Measurements from ENCODE around the gene CAMK1G. TPM values are rescaled to one million over a fixed set of nuclear protein-coding genes. Genes with fewer than 3 reads are reported as not detected.

Gene CAMK1G
- total and polyA plus RNA-seq, 2 experiments from 2014 or later: 0.11 TPM; not detected in 1

DNA sequence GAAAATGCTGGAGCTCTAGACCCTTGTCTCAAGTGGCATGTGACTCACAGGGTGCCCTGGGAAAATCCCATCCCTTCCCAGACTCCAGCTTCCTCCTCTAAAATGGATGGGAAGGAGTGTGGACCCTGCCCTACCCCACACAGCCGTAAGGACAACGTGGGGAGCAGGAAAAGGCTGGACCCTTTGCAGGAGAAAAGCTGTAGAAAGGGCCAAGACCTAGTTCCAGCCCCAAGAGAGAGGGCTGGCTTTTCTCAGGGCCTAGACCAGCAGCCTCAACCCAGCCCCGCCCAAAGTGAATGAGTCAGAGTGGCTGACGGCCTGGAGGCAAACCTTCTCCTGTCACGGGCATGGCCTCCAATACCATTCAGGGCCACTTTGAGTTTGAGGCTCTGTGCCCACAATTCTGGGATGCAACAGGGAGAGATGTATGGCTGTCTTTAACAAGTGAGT lies 67.6 kb downstream of the CAMK1G start:
- Histone ChIP-seq H2AFZ (peak overlapping the region; percentile 73), H3K4me1 (ENCODE audit: insufficient read depth) (peaks cover 34% of the 10 kb centered on the region), H3F3A (ENCODE audit: insufficient read depth) (peaks cover 20% of the 10 kb centered on the region), H3K9me2 (ENCODE audit: insufficient read depth) (no peaks in the 10 kb centered on the region), H3K9ac (peak overlapping the region; percentile 32; the same call in 1 of the 2 replicates), H3K4me2 (ENCODE audit: unreplicated experiment) (no peak overlapping the region), H3K9me3 (ENCODE audit: low read depth) (no peaks in the 10 kb centered on the region), H3K79me2 (ENCODE audit: insufficient read depth) (no peaks in the 10 kb centered on the region), H3K36me3 (ENCODE audit: low read depth) (no peaks in the 10 kb centered on the region), H3K27ac (peak overlapping the region; percentile 55), H4K20me1 (ENCODE audit: insufficient read depth) (no peaks in the 10 kb centered on the region), H3K27me3 (replicated peaks; ENCODE audit: insufficient read depth) (no peaks in the 10 kb centered on the region), H3K4me3 (no peak overlapping the region)
- TF ChIP-seq EZH2 (IDR thresholded peaks at IDR 0.05; ENCODE audit: insufficient read depth, poor library complexity, severe bottlenecking) (no peak), EZH2phosphoT487 (IDR thresholded peaks at IDR 0.05; ENCODE audit: insufficient read depth, low read depth) (no peak)
- in situ Hi-C loops (cut with MboI): no loop called here
- peak; percentile 91 for DNase-seq
- 1% methylated on average over 5 of the region's 5 CpGs for WGBS, 2 experiments (ENCODE audit: low coverage in 1 of 2, low lambda C conversion rate in 2 of 2, missing lambda C conversion rate in 2 of 2)

- Histone ChIP-seq H3K4me2 (ENCODE audit: unreplicated experiment) (no peak within 1 kb of the TSS), H3K27me3 (replicated peaks; ENCODE audit: insufficient read depth) (no peaks in the 10 kb centered on the region), H3K4me3 (no peak within 1 kb of the TSS), H3K27ac (peak within 1 kb of the TSS; percentile 55; the same call in 1 of the 2 replicates), H3K9me3 (ENCODE audit: low read depth) (no peaks in the 10 kb centered on the region), H3K36me3 (ENCODE audit: low read depth) (no peaks in the 10 kb centered on the region), H3K4me1 (ENCODE audit: insufficient read depth) (peaks cover 30% of the 10 kb centered on the region), H3K9ac (no peak within 1 kb of the TSS), H4K20me1 (ENCODE audit: insufficient read depth) (no peaks in the 10 kb centered on the region), H3F3A (ENCODE audit: insufficient read depth) (peaks cover 20% of the 10 kb centered on the region), H3K9me2 (ENCODE audit: insufficient read depth) (no peaks in the 10 kb centered on the region), H3K79me2 (ENCODE audit: insufficient read depth) (no peaks in the 10 kb centered on the region), H2AFZ (peak within 1 kb of the TSS; percentile 73)
- DNase-seq: no peak
- WGBS, 2 experiments (ENCODE audit: low coverage in 1 of 2, low lambda C conversion rate in 2 of 2, missing lambda C conversion rate in 2 of 2): 77 to 82% methylated on average over 14 of the region's 14 CpGs
- in situ Hi-C loops (cut with MboI): no loop called here
- no peak for TF ChIP-seq EZH2phosphoT487 (IDR thresholded peaks at IDR 0.05; ENCODE audit: insufficient read depth, low read depth)
Observed at GRCh38 chr1:209652121-209652735, 68.7 kb downstream of the CAMK1G start, which contains the start of gene LAMB3. Gene LAMB3 (minus strand): TSS chr1:209652425. CDS start chr1:209650944, 1,481 bp downstream.

DNA sequence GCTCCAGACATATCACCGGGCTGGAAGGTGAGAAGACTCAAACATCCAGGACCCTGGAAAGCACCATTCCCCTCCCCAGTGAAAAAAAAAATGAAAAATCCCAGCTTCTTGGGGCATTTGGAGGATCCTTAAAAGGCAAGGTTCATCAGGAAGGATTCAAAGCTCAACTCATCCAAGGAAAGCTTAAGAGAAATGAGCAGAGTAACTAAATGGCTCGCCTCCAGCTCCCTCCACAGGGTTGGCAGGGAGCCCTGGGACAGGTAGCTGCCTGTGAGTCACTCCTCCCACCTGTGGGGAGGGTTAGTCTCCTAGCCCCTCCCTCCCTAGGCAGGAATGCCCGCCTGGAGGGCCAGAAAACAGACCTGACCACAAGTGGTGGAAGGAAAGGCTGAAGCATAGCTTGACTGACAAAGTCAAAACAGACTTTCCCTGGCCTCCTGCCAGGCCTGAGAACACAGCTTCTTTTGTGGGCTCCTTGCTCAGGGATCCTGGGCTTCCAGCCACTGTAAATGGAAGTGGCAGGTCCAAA lies 69.4 kb downstream of the CAMK1G start:
- Histone ChIP-seq H3K27ac (no peak overlapping the region), H3K9me2 (ENCODE audit: insufficient read depth) (no peaks in the 10 kb centered on the region), H3K79me2 (ENCODE audit: insufficient read depth) (no peaks in the 10 kb centered on the region), H3K4me3 (no peak overlapping the region), H3K4me2 (ENCODE audit: unreplicated experiment) (no peak overlapping the region), H3K9me3 (ENCODE audit: low read depth) (no peaks in the 10 kb centered on the region), H4K20me1 (ENCODE audit: insufficient read depth) (no peaks in the 10 kb centered on the region), H3K36me3 (ENCODE audit: low read depth) (no peaks in the 10 kb centered on the region), H3F3A (ENCODE audit: insufficient read depth) (peaks cover 19% of the 10 kb centered on the region), H3K9ac (no peak overlapping the region), H3K27me3 (replicated peaks; ENCODE audit: insufficient read depth) (no peaks in the 10 kb centered on the region), H2AFZ (no peak overlapping the region), H3K4me1 (ENCODE audit: insufficient read depth) (peaks cover 28% of the 10 kb centered on the region)
- in situ Hi-C loops (cut with MboI): no loop called here
- no peak for DNase-seq
- TF ChIP-seq EZH2phosphoT487 (IDR thresholded peaks at IDR 0.05; ENCODE audit: insufficient read depth, low read depth) (no peak), EZH2 (IDR thresholded peaks at IDR 0.05; ENCODE audit: insufficient read depth, poor library complexity, severe bottlenecking) (no peak)
- WGBS, 2 experiments (ENCODE audit: low coverage in 1 of 2, low lambda C conversion rate in 2 of 2, missing lambda C conversion rate in 2 of 2): 70 to 75% methylated on average over 3 of the region's 3 CpGs

GRCh38 chr1:209653915-209654351 lies 70.4 kb downstream of the CAMK1G start:
- in situ Hi-C loops (cut with MboI): no loop called here
- Histone ChIP-seq H3F3A (ENCODE audit: insufficient read depth) (peaks cover 11% of the 10 kb centered on the region), H3K9ac (no peak overlapping the region), H3K36me3 (ENCODE audit: low read depth) (no peaks in the 10 kb centered on the region), H3K4me1 (ENCODE audit: insufficient read depth) (peaks cover 21% of the 10 kb centered on the region), H2AFZ (no peak overlapping the region), H3K9me3 (ENCODE audit: low read depth) (no peaks in the 10 kb centered on the region), H3K4me2 (ENCODE audit: unreplicated experiment) (no peak overlapping the region), H4K20me1 (ENCODE audit: insufficient read depth) (no peaks in the 10 kb centered on the region), H3K27ac (no peak overlapping the region), H3K27me3 (replicated peaks; ENCODE audit: insufficient read depth) (no peaks in the 10 kb centered on the region; the same call in 1 of the 2 replicates), H3K4me3 (no peak overlapping the region), H3K79me2 (ENCODE audit: insufficient read depth) (no peaks in the 10 kb centered on the region), H3K9me2 (ENCODE audit: insufficient read depth) (no peaks in the 10 kb centered on the region)
- WGBS, 2 experiments (ENCODE audit: low coverage in 1 of 2, low lambda C conversion rate in 2 of 2, missing lambda C conversion rate in 2 of 2): 84 to 86% methylated on average over 7 of the region's 7 CpGs
- no peak for DNase-seq
- TF ChIP-seq EZH2phosphoT487 (IDR thresholded peaks at IDR 0.05; ENCODE audit: insufficient read depth, low read depth): no peak
- TF ChIP-seq EZH2 (IDR thresholded peaks at IDR 0.05; ENCODE audit: insufficient read depth, poor library complexity, severe bottlenecking): no peak
